Measurements from ENCODE around the gene SLC41A1. TPM values are rescaled to one million over a fixed set of nuclear protein-coding genes. Genes with fewer than 3 reads are reported as not detected.
A peak's percentile ranks its signal among the peaks of the same experiment; 100 is the strongest.

Gene SLC41A1
- total and polyA plus RNA-seq, 4 experiments from 2014 or later, result 9.1 to 26.3 (median 20.2) TPM

DNA sequence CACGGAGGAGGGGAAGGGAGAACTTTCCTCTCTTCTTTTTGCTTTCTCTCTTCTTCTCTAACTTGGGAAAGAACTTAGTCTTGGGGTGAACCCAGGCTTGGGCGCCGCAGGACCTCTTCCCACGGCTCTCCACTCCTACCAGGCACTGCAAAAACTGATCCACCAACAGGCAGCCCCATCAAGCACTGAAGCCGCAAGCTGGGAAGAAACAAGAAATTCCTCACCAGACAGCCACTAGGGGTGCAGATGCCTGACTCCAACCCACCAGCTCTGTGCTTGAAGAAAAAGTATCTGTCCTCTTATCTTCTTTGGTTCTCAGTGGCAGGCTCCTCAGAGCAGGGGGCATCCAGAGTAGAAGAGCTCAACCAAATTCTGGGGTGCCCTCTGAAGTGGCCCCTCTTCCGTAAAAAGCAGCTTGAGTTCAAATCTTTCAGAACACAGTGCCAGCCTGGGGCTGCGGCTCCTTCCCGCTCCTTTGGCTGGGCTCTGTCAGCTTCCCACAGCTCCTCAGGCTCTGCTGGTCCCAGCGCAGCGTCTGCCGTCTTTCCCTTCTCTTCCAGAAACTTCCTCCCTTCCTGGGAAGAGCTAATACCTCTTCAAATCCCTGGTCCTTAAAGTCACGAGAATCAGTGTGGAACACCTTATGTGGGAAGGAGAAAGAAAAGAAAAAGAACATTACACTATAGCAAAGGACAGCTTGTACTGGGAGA is 2.4 kb downstream of the SLC41A1 start:
- H3K9me3 Mint-ChIP-seq, result no peaks in the 10 kb centered on the region
- Histone ChIP-seq H3K9me3 (ENCODE audit: control insufficient read depth in 1 of 2, low read length in 2 of 2) (no peaks in the 10 kb centered on the region), H3K4me1 (ENCODE audit: insufficient read depth, low read length) (peaks cover 73% of the 10 kb centered on the region), H3K36me3 (ENCODE audit: insufficient read depth, low read length) (no peaks in the 10 kb centered on the region), H3K27me3 (ENCODE audit: insufficient read depth, low read length) (no peaks in the 10 kb centered on the region), H3K4me3 (ENCODE audit: low read length in 2 of 2) (no peak overlapping the region), H3K27ac (ENCODE audit: low read depth, low read length) (no peak overlapping the region)
- no peaks in the 10 kb centered on the region for H3K27me3 Mint-ChIP-seq
- intact Hi-C loops (cut with micrococcal nuclease), result no loop called here
- ChIA-PET CTCF (ENCODE audit: partially characterized antibody) (interaction anchor here (0.7 to 3.1 kb wide), 8 partner anchors 11 to 167 kb away, joined by 3 to 9 read pairs (median 4); partner anchors contain the start of genes PM20D1 and RAB29), POLR2A (ENCODE audit: partially characterized antibody) (interaction anchor here (0.7 to 4.0 kb wide), 4 partner anchors 18 to 61 kb away, joined by 3 to 23 read pairs (median 6); partner anchors contain the start of genes NUCKS1, PM20D1 and RAB29)
- H3K4me3 Mint-ChIP-seq, result peak overlapping the region in 7 of 8 donors; percentile 39 to 93 (median 91)
- no peak for DNase-seq
- H3K4me1 Mint-ChIP-seq, result peaks cover 52 to 82% (median 71%) of the 10 kb centered on the region in 4 donors
- peak overlapping the region in 5 of 7 donors; percentile 14 to 93 (median 69) for H3K27ac Mint-ChIP-seq
- H3K36me3 Mint-ChIP-seq, result peaks cover 12 to 34% of the 10 kb centered on the region in 2 donors

DNA sequence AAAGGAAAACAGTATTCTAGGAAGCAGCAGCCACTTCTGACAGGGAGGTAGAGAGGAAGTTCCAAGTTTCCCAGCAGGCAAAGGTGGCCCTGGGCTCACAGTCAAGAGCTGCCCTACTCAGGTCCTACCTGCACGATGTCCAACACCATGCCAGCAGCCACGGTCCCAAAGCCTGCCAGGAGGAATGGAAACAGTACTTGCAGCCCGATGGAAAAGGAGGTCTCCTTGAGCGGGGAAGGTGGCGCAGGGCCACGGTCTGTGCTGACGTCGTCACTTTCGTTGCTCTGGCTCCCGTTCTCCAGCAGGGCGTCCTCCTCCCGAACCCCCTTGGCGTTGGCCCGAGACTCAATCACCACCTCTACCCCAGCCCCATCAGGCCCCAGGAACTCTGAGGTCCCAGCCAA is 3.1 kb downstream of the SLC41A1 start:
- Mint-ChIP-seq H3K4me1 (peaks cover 58 to 87% (median 78%) of the 10 kb centered on the region in 4 donors), H3K27ac (peak overlapping the region in 1 of 7 donors; percentile 82)
- POLR2A ChIA-PET (ENCODE audit: partially characterized antibody), result interaction anchor here (2.1 to 4.0 kb wide), 2 partner anchors 35 to 60 kb away, joined by 6 to 23 read pairs; partner anchors contain the start of genes NUCKS1 and RAB29

DNA sequence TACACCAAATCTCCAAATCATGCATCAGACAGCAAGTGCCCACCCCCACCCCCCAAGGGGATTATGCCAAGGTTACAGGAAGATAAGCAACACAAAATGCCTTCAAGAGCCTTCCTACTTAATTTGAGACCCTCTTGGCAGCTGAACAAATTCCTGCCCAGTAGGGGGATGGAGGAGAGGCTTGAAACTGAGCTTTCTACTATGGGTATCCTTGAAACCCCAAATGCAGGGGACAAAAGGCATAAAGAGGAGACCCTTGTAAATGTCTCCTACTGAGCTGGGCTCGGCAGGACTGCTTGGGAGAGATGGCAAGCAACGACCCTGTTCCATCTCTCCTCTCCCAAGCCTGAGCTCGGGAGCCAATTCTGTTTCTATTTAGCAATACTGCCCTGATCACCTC is 3.5 kb downstream of the SLC41A1 start:
- H3K36me3 ChIP-seq (ENCODE audit: insufficient read depth, low read length), result no peaks in the 10 kb centered on the region
- Mint-ChIP-seq H3K4me3 (peak overlapping the region in 5 of 8 donors; percentile 54 to 75 (median 63)), H3K36me3 (peaks cover 14 to 35% of the 10 kb centered on the region in 2 donors), H3K9me3 (no peaks in the 10 kb centered on the region), H3K4me1 (peaks cover 62 to 90% (median 80%) of the 10 kb centered on the region in 4 donors), H3K27ac (peak overlapping the region in 4 of 7 donors; percentile 36 to 74 (median 56)), H3K27me3 (no peaks in the 10 kb centered on the region)
- H3K4me3 ChIP-seq (ENCODE audit: low read length in 2 of 2), result no peak overlapping the region
- intact Hi-C loops (cut with micrococcal nuclease), result no loop called here
- H3K4me1 ChIP-seq (ENCODE audit: insufficient read depth, low read length), result peaks cover 84% of the 10 kb centered on the region
- no peak overlapping the region for H3K27ac ChIP-seq (ENCODE audit: low read depth, low read length)
- H3K27me3 ChIP-seq (ENCODE audit: insufficient read depth, low read length), result no peaks in the 10 kb centered on the region
- no peaks in the 10 kb centered on the region for H3K9me3 ChIP-seq (ENCODE audit: control insufficient read depth in 1 of 2, low read length in 2 of 2)
- CTCF ChIA-PET (ENCODE audit: partially characterized antibody), result interaction anchor here (1.8 to 3.1 kb wide), 2 partner anchors 15 to 168 kb away, joined by 4 to 9 read pairs; no protein-coding TSS in a partner anchor
- DNase-seq, result no peak
- POLR2A ChIA-PET (ENCODE audit: partially characterized antibody), result interaction anchor here (2.1 to 4.0 kb wide), 2 partner anchors 34 to 60 kb away, joined by 6 to 23 read pairs; partner anchors contain the start of genes NUCKS1 and RAB29

More for the DNA sequence above, 3.1 kb downstream of the SLC41A1 start:
- no peaks in the 10 kb centered on the region for H3K27me3 ChIP-seq (ENCODE audit: insufficient read depth, low read length)
- peaks cover 12 to 34% of the 10 kb centered on the region in 2 donors for H3K36me3 Mint-ChIP-seq
- no peaks in the 10 kb centered on the region for H3K27me3 Mint-ChIP-seq
- H3K4me3 ChIP-seq (ENCODE audit: low read length in 2 of 2), result no peak overlapping the region
- intact Hi-C loops (cut with micrococcal nuclease), result no loop called here
- peaks cover 79% of the 10 kb centered on the region for H3K4me1 ChIP-seq (ENCODE audit: insufficient read depth, low read length)
- DNase-seq, result no peak
- H3K27ac ChIP-seq (ENCODE audit: low read depth, low read length), result no peak overlapping the region
- H3K9me3 ChIP-seq (ENCODE audit: control insufficient read depth in 1 of 2, low read length in 2 of 2), result no peaks in the 10 kb centered on the region
- CTCF ChIA-PET (ENCODE audit: partially characterized antibody), result interaction anchor here (1.3 to 3.1 kb wide), 3 partner anchors 16 to 167 kb away, joined by 3 to 9 read pairs (median 4); no protein-coding TSS in a partner anchor
- H3K4me3 Mint-ChIP-seq, result peak overlapping the region in 2 of 8 donors; percentile 75 to 91
- H3K36me3 ChIP-seq (ENCODE audit: insufficient read depth, low read length), result no peaks in the 10 kb centered on the region
- no peaks in the 10 kb centered on the region for H3K9me3 Mint-ChIP-seq

DNA sequence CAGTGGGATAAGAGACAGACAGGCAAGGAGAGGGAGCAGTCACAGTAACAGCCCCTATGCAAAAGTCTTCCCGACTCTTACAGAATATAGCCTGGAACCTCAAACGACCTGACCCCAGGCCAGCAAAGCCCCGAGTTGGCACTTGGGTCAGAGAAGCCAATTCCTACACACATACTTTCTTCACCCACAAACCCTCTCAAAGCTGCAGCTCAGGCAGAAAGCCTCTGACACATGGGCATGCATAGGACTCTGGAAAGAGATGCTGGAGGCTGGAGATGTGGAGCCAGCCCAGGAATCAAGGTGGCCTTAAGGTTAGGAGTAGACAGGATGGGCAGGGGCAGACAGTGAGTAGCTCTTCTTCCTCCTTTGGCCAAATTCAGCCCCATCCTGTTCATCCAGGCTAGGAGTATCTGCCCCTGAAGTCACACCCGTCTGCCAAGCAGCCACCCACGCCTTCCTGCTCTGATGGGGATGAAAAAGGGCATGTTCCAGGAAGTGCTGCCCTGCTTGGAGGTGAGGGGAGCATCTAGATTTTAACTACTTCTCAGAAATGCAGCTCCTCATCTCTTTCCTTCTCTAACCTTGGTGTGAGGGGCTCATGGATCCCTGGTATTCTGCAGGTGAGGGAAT is 7.8 kb downstream of the SLC41A1 start:
- ChIA-PET POLR2A (ENCODE audit: partially characterized antibody) (interaction anchor here (1.2 to 1.8 kb wide), 4 partner anchors 8 to 56 kb away, joined by 3 to 10 read pairs (median 4); partner anchors contain the start of genes NUCKS1, RAB29 and SLC41A1), CTCF (ENCODE audit: partially characterized antibody) (interaction anchor here (0.6 to 2.8 kb wide), 6 partner anchors 13 to 172 kb away, joined by 3 to 17 read pairs (median 4); no protein-coding TSS in a partner anchor)
- Mint-ChIP-seq H3K4me1 (peaks cover 45 to 81% (median 61%) of the 10 kb centered on the region in 4 donors), H3K27ac (peak overlapping the region; percentile 28 to 88 (median 85)), H3K36me3 (peaks cover 6 to 22% of the 10 kb centered on the region in 2 donors), H3K27me3 (no peaks in the 10 kb centered on the region), H3K9me3 (no peaks in the 10 kb centered on the region), H3K4me3 (peak overlapping the region in 7 of 8 donors; percentile 56 to 81 (median 76))
- Histone ChIP-seq H3K27me3 (ENCODE audit: insufficient read depth, low read length) (no peaks in the 10 kb centered on the region), H3K9me3 (ENCODE audit: control insufficient read depth in 1 of 2, low read length in 2 of 2) (no peaks in the 10 kb centered on the region), H3K36me3 (ENCODE audit: insufficient read depth, low read length) (no peaks in the 10 kb centered on the region), H3K4me1 (ENCODE audit: insufficient read depth, low read length) (peaks cover 55% of the 10 kb centered on the region), H3K27ac (ENCODE audit: low read depth, low read length) (peak overlapping the region; percentile 27), H3K4me3 (ENCODE audit: low read length in 2 of 2) (no peak overlapping the region)
- intact Hi-C loops (cut with micrococcal nuclease), result no loop called here
- peak in 1 of 5 donors; percentile 15 for DNase-seq

DNA sequence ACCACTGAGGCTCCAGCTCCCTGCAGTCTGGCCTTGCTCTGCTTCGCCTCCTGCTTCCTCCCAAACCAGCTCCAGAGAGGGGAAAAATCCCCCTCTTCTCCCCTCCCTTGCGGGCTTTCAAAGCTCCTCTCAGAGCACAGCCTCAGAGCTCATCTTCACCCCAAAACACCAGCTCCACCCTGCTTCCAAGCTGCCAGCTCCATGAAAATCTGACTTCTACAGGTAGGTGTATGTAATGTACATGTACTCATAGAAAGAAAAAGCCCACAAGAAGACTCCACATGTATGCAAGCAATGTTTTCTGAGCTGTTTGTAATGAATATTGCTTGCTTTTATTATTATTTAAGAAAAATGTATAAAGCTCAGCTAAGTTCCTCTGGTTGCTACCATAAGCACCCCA is 8.4 kb downstream of the SLC41A1 start:
- Mint-ChIP-seq H3K27me3 (no peaks in the 10 kb centered on the region), H3K27ac (peak overlapping the region in 4 of 7 donors; percentile 28 to 83 (median 66)), H3K9me3 (no peaks in the 10 kb centered on the region), H3K4me3 (peak overlapping the region in 3 of 8 donors; percentile 58 to 81 (median 80)), H3K36me3 (peaks cover 8 to 20% of the 10 kb centered on the region in 2 donors), H3K4me1 (peaks cover 43 to 75% (median 57%) of the 10 kb centered on the region in 4 donors)
- no peak overlapping the region for H3K27ac ChIP-seq (ENCODE audit: low read depth, low read length)
- H3K9me3 ChIP-seq (ENCODE audit: control insufficient read depth in 1 of 2, low read length in 2 of 2), result no peaks in the 10 kb centered on the region
- intact Hi-C loops (cut with micrococcal nuclease), result no loop called here
- H3K4me1 ChIP-seq (ENCODE audit: insufficient read depth, low read length), result peaks cover 50% of the 10 kb centered on the region
- no peaks in the 10 kb centered on the region for H3K27me3 ChIP-seq (ENCODE audit: insufficient read depth, low read length)
- no peak overlapping the region for H3K4me3 ChIP-seq (ENCODE audit: low read length in 2 of 2)
- ChIA-PET POLR2A (ENCODE audit: partially characterized antibody) (interaction anchor here (1.2 to 1.8 kb wide), 3 partner anchors 8 to 30 kb away, joined by 3 to 10 read pairs (median 3); partner anchors contain the start of genes RAB29 and SLC41A1), CTCF (ENCODE audit: partially characterized antibody) (interaction anchor here (0.6 to 2.8 kb wide), 5 partner anchors 12 to 172 kb away, joined by 3 to 17 read pairs (median 4); no protein-coding TSS in a partner anchor)
- peaks cover 1% of the 10 kb centered on the region for H3K36me3 ChIP-seq (ENCODE audit: insufficient read depth, low read length)
- no peak for DNase-seq

- H3K36me3 ChIP-seq (ENCODE audit: insufficient read depth, low read length), result peaks cover 8% of the 10 kb centered on the region
- H3K4me3 ChIP-seq (ENCODE audit: low read length in 2 of 2), result no peak overlapping the region
- Mint-ChIP-seq H3K4me1 (peaks cover 38 to 69% (median 51%) of the 10 kb centered on the region in 4 donors), H3K9me3 (no peaks in the 10 kb centered on the region), H3K36me3 (peaks cover 14 to 21% of the 10 kb centered on the region in 2 donors), H3K27me3 (no peaks in the 10 kb centered on the region), H3K27ac (peak overlapping the region in 1 of 7 donors; percentile 10), H3K4me3 (peak overlapping the region in 1 of 8 donors; percentile 12)
- H3K27ac ChIP-seq (ENCODE audit: low read depth, low read length), result no peak overlapping the region
- H3K4me1 ChIP-seq (ENCODE audit: insufficient read depth, low read length), result peaks cover 43% of the 10 kb centered on the region
- POLR2A ChIA-PET (ENCODE audit: partially characterized antibody), result interaction anchor here (1.2 kb wide), 1 partner anchor 9 kb away, joined by 3 read pairs; the partner anchor contains the start of gene SLC41A1
- DNase-seq, result no peak
- CTCF ChIA-PET (ENCODE audit: partially characterized antibody), result interaction anchor here (0.9 to 2.8 kb wide), 3 partner anchors 12 to 173 kb away, joined by 3 to 17 read pairs (median 7); no protein-coding TSS in a partner anchor
- no peaks in the 10 kb centered on the region for H3K27me3 ChIP-seq (ENCODE audit: insufficient read depth, low read length)
- intact Hi-C loops (cut with micrococcal nuclease), result no loop called here
- H3K9me3 ChIP-seq (ENCODE audit: control insufficient read depth in 1 of 2, low read length in 2 of 2), result no peaks in the 10 kb centered on the region
Measured at GRCh38 chr1:205803986-205804385, 9.0 kb downstream of the SLC41A1 start.
